MM.1S (cell line): ENCODE data around the gene CCNJL.

Source experiments
- EZH2 ChIP-seq: fragments of 300-600 bp; sonication (generic); optimal IDR thresholded peaks from 2 replicates; pipeline ENCODE3; 2017; ENCODE audit warnings: low read depth, mild to moderate bottlenecking, antibody characterized with exemption, low read length, mixed read lengths
- EZH2phosphoT487 ChIP-seq: fragments of 300-600 bp; sonication (generic); IDR thresholded peaks from 2 replicates; pipeline ENCODE4 v1.6.1; 2018; ENCODE audit warnings: antibody characterized with exemption, low read length
- TF ChIP-seq, protein P1 (sequence below): fragments of 300-600 bp; sonication (generic); IDR thresholded peaks from 2 replicates; pipeline ENCODE4 v1.5.1; 2016; ENCODE audit warnings: antibody characterized with exemption, low read length, mixed read lengths

DNA sequence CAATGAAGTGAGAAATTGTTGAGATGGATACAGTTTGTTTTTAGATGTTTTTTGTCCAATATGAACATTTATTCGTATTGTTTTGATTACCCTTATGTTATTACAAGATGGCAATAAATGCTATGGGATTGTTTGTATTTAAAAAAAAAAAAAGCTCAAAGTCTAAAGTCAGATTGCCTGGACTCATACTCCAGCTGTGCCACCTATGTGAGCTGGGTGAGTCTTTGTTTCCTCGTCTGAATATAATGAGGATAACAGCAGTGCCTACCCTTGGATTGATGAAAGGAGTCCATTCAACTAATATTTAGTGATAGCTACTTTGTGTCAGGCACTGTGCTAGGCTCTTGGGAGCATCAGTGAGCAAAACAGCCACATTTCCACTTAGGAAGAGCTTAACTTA is 14.6 kb upstream of the CCNJL start:
- TF ChIP-seq, protein P1, sequence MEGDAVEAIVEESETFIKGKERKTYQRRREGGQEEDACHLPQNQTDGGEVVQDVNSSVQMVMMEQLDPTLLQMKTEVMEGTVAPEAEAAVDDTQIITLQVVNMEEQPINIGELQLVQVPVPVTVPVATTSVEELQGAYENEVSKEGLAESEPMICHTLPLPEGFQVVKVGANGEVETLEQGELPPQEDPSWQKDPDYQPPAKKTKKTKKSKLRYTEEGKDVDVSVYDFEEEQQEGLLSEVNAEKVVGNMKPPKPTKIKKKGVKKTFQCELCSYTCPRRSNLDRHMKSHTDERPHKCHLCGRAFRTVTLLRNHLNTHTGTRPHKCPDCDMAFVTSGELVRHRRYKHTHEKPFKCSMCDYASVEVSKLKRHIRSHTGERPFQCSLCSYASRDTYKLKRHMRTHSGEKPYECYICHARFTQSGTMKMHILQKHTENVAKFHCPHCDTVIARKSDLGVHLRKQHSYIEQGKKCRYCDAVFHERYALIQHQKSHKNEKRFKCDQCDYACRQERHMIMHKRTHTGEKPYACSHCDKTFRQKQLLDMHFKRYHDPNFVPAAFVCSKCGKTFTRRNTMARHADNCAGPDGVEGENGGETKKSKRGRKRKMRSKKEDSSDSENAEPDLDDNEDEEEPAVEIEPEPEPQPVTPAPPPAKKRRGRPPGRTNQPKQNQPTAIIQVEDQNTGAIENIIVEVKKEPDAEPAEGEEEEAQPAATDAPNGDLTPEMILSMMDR: no peak
- TF ChIP-seq EZH2 (no peak), EZH2phosphoT487 (no peak)
